Glomerular visceral epithelial cell (primary cell): ENCODE results near the gene CCDC24.

Source experiments
- DNase-seq: peaks from one replicate; pipeline ENCODE4 v3.0.0-alpha.2; 2016; ENCODE audit errors: extremely low spot score

The CCDC24 gene

DNA sequence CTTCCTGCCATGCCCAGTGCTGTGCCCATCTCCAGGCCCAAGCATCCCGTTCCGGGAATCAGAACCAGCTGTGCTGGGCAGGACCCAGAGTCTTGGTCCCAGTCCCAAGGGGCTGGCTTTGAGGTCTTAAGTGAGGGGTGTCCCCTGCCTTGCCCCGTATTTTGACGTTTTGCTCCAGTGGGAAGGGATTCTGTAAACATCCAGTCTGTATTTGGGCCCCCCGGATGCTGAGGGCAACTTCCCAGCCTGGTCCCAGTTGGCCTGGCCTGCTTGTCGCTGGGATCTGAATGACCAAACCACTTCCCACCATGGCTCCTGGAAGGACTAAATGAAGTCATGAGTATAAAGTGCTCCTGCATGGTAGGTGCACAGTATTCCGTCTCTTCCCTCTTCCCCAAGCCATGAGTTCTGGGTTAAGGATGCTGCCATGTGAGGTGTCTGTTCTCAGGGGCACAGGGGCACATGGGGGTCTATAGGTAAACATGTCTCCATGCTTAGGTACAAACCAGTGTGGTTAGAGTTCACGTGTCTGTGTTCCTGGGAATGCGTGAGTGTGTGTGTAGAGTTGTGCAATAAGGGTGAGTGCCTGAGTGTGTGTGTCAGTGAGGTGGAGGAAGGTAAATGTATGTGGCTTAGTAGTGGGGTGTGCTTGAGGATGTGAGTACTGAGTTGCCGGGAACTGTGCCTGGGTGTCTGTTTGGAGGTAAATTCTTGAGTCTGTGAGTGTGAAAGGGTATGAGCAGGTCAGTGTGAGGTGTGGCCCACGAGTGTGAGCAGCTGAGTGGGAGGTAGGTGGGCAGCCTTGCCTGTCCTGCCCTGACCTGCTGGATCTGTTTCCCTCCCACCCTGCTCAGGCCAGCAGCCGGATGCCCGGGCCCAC is 10.9 kb upstream of the CCDC24 start:
- DNase-seq: no peak

DNA sequence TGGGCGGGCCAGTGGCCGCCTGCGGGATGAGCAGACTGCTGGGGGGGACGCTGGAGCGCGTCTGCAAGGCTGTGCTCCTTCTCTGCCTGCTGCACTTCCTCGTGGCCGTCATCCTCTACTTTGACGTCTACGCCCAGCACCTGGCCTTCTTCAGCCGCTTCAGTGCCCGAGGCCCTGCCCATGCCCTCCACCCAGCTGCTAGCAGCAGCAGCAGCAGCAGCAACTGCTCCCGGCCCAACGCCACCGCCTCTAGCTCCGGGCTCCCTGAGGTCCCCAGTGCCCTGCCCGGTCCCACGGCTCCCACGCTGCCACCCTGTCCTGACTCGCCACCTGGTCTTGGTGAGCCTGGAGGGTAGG is 10.3 kb upstream of the CCDC24 start:
- no peak for DNase-seq

DNA sequence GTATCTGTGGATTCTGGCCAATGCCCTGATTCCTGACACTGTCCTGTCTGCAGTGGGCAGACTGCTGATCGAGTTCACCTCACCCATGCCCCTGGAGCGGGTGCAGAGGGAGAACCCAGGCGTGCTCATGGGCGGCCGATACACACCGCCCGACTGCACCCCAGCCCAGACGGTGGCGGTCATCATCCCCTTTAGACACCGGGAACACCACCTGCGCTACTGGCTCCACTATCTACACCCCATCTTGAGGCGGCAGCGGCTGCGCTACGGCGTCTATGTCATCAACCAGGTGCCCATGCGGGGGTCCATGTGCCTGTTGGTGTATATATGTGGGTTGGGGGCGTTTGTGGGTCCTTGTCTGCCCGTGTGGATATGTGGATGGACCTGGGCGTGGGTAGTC is 9.8 kb upstream of the CCDC24 start:
- no peak for DNase-seq

DNA sequence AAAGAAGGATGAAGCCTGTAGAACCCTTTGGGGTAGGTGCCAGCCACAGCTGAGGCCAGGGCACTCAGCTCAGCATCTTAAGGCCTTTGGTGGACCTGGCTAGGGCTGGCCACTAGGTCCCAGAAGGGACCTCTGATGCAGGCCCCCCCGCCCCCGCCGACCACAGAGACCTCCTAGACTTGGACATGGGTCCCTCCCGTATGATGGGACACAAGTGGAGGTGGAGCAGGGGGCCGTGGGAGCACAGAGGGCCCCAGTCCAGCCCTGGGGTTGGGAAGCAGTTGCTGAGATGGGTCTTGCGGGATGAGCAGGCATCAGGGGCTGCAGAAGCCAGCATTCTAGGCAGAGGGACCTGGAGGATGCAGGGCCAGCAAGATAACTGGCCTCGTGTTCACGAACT is 9.2 kb upstream of the CCDC24 start:
- no peak for DNase-seq

DNA sequence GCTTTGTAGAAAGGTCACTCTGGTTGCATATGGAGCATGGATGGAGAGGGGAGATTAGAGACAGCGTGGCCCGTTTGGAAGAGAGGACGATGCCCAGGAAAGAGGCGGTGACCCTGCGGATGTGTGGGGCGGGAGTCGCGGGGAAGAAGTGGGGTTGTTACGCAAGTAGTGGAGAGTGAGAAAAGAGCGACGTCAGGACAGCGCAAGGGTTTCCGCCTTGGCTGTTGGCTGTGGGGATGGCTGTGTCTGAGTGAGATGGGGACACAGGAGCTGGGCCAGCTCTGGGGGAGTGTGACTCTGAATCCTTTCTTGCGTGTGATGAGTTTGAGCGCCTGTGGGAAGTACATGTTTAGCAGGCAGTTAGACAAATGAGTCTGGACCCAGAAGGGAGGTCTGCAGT is 8.6 kb upstream of the CCDC24 start:
- no peak for DNase-seq

DNA sequence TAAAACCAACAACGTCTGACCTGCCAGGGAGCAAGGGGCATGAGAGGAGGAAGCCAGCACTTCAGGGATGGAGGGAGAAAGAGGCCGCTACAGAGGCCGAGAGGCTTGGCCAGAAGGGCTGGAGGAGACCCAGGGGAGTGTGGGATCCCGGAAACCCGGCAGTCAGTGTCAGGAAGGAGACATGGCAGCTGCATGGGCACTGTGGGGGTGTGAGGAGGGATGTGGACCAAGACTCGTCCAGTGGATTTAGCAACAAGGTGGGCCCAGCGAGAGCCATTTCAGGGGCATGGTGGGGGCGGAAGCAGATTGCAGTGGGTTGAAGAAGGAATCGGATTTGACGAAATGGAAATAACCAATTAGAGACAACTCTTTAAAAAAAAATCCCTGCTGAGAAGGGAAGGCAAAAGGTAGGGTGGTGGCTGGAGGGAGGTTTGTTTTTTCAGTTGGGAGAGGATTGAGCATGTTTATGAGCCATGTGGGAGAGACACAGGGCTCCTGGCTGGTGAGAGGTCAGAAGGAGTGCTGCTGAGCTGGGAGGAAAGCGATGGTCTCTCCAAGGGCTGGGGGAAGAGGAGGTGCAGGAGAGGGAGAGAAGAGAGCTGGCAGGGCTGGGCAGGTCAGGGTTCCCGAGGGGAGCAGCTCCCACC is 8.0 kb upstream of the CCDC24 start:
- no peak for DNase-seq

DNA sequence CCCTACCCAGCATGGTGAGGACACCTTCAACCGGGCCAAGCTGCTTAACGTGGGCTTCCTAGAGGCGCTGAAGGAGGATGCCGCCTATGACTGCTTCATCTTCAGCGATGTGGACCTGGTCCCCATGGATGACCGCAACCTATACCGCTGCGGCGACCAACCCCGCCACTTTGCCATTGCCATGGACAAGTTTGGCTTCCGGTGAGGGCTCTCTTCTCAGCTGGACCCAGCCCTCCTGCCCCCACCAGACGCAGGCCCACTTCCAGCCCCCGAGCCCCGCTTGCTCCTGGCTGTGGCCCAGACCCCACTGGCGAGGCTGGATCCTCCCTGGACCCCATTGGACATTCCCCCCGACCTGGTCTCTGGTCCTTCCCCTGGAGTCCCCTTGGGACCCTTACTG is 6.5 kb upstream of the CCDC24 start:
- DNase-seq: no peak

DNA sequence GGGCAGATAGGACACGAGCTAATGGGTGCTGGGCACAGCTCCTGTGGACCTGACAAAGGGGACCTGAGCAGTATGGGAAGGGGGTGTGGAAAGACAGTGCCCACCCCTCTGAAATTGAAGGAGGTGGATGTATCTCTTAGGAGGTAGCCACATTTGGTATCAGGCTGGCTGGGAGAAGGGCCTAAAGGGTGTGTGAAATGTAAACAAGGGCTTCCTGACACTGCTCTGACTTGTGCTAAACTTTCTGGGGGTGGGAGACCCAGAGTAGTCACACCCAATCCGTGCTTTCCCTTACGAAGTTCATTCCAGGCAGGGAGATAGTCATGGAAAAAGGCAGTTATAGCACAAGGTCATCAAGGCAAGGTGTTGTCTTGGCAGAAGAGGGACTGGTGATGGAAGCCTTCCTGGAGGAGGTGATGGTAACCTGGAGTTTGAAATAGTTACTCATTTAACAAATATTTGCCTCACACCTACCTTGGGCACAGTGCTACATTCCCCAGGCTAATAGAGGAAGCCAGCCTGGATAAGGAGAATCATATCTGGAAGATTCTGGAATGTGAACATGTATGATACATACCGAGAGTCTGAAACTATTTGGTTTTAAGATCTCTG is 5.3 kb upstream of the CCDC24 start:
- DNase-seq: no peak

DNA sequence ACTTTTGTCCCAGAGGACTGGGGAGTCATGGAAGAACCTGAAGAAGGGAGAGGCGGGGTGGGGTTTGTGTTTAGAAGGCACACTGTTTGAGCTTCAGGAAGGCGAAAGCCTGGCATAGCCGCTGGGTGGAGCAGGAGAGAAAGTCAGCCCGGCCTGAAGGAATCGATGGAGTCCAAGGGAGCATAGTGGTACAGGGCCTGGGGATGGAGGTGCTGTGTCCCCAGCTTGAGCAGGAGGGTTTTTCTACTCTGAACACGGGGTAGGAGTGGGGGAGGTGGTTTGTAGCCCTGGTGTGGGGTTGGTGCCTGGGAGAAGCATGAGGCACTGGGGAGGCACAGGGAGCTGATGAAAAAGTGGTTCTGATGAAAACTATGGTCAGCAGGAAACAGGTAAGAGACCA is 4.7 kb upstream of the CCDC24 start:
- no peak for DNase-seq

DNA sequence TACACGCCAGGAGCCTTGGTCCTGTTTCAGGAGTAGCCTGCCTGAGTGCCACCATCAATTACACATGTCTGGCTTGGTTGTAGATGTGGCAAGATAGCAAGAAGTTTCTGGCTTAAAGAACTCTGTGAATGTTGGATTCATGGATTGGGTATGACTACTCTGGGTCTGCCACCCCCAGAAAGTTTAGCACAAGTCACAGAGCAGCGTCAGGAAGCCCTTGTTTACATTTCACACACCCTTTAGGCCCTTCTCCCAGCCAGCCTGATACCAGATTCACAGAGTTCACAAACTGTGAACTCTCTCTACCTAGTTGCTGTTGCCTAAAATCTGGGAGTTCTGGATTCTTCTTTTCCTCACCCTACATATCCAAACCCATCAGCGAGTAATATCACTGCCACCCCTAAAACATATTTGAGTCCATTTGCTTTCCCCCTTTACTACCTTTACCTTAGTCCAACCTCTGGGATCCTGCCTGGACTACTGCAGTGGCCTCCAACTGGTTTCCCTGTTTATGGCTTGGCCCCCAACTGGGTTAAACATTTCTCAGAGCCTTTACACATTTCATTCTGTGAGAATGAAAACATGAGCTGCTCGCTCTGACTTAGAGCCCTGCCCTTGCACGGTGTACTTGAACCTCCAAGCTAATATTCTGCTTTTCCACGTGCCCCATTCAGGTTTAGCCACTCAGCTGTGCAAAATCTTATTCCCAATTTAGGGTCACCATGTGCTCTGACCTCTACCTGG is 4.1 kb upstream of the CCDC24 start:
- DNase-seq: no peak

DNA sequence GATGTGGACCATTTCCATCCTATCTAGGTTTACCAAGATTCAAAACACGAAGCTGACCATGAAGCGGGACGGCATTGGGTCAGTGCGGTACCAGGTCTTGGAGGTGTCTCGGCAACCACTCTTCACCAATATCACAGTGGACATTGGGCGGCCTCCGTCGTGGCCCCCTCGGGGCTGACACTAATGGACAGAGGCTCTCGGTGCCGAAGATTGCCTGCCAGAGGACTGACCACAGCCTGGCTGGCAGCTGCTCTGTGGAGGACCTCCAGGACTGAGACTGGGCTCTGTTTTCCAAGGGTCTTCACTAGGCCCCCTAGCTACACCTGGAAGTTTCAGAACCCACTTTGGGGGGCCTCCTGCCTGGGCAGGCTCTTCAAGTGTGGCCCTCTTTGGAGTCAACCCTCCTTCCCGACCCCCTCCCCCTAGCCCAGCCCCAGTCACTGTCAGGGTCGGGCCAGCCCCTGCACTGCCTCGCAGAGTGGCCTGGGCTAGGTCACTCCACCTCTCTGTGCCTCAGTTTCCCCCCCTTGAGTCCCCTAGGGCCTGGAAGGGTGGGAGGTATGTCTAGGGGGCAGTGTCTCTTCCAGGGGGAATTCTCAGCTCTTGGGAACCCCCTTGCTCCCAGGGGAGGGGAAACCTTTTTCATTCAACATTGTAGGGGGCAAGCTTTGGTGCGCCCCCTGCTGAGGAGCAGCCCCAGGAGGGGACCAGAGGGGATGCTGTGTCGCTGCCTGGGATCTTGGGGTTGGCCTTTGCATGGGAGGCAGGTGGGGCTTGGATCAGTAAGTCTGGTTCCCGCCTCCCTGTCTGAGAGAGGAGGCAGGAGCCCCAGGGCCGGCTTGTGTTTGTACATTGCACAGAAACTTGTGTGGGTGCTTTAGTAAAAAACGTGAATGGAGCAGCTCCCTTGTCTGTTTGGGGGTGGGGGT is 864 bp upstream of the CCDC24 start:
- DNase-seq: no peak

DNA sequence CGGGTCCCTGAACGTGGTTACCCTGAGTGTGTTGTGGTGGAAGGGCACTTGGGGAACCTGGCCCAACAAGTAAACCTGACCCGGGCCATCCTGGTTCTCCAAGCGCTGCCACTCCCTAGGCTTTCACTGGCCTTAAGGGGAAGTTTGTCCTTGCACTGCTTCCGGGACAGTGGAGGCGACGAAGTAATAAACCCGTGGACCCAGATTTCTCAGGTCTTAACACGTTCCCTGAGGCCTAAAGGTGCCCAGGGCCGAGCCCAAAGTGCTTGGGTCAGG is 261 bp upstream of the CCDC24 start:
- DNase-seq: no peak

DNA sequence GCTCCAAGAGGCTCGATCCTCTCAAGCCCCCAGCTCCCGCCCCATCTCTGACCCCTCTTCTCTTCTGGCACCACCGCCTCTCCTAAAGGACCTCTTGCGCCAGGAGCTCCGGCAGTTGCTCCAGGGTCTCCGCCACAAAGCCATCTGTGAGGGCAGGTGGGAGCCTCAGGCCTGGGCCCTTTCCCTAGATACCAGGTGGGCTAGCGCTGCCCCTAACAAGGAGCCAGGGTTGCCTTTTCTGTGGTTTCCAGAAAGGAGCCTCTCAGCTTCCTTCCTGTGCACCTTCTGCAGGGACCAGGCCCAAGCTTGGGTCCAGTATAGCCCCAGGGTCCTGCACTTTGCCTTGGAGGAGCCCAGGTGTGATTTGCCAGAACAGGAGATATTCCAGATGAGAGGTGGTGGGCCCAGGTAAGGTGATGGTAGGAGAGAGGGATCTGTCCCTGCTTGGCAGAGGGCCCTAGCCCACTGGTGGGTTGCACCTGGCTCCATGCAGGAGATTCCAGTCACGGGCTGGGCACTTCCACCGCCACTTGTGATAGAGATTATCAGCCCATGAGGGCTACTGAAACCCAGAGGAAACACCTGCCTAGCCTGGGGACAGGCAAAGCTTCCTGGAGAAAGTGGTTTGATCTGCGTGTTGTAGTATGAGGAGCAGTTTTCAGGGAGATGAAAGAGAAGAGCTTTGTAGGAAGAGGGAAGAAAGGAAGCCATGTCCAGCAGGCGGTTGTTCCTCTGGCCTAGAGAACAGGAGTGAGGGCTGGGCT is 1.0 kb downstream of the CCDC24 start:
- DNase-seq: no peak

DNA sequence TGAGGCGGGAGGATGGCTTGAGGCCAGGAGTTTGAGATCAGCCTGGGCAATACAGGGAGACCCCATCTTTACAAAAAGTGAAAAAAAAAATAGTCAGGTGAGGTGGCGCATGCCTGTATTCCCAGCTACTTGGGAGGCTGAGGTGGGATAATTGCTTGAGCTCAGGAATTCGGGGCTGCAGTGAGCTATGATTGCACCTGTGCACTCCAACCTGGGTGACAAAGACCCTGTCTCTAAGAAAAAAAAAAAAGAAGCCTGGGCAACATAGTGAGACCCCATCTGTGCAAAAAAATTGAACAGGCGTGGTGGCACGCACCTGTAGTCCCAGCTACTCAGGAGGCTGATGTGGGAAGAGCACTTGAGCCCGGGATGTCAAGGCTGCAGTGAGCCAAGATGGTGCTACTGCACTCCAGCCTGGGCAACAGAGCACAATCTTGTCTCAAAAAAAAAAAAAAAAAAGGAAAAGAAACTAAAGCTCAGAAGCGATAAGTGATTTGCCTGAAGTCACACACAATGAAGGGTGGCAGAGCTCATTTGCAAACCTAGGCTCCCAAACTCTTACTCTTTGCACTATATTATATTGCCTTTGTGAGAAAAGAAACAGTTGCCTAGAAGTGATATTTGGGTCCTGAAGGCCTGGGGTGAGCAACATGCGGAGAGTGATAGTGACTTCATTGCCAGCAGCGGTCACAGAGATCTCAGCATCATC is 2.0 kb downstream of the CCDC24 start:
- no peak for DNase-seq

DNA sequence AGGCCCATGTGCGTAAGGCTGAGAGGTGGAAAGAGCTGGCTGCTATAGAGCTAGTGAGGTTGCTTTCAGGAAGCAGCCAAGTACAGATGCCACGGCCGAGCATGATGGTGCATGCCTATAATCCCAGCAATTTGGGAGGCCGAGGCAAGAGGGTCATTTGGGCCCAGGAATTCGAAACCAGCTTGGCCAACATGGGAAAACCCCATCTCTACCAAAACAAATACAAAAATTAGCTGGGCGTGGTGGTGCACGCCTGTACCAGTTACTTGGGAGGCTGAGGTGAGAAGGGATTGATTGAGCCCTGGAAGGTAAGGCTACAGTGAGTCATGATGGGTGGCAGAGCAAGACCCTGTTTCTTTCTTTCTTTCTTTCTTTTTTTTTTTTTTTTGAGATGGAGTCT is 2.7 kb downstream of the CCDC24 start:
- DNase-seq: no peak

DNA sequence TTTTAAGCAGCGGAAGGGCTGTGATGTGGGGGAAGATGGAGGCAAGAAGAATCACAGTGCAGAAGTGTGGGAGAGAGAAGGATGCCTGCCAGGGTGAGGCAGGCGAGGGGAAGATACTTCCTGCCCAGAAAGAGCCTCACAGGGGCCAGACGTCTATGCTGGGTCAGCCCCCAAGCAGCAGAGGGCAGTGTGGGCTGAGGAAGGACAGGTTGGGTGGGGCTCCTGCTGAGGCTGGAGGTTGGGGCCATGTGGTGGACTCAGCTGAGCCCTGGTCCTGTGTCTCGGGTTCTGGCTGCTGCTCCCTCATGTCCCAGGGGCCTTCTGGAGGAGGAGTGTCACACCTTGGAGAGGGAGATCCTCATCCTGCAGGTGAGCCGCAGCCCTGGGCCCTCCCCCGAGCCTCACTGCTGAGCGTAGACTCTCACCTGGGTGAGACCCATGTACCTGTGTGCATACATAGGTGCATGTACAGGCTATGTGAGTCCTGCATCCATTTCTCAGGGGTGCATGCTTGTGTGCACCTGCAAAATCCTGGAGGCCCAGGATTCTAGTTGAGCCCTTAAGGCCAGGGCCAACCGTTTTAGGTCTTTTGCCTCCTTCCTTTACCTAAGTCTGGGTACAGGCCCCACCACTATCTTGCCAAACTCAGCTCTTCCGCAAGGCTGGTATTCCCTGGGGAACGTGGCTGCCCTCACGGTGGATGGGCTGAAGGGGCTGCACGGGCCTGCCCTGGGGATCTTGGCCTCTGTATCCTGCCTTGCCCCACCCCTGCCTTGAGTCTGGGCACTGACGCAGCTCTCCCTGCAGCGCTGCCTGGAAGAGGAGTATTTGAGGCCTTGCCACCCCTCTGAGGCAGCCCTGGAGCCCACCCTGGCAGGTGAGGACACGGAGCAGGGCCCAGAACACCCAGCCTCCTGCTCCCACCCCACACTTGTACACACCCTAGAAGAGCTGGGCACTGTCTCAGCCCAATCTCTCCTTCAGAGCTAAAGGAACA is 3.7 kb downstream of the CCDC24 start:
- DNase-seq: no peak

DNA sequence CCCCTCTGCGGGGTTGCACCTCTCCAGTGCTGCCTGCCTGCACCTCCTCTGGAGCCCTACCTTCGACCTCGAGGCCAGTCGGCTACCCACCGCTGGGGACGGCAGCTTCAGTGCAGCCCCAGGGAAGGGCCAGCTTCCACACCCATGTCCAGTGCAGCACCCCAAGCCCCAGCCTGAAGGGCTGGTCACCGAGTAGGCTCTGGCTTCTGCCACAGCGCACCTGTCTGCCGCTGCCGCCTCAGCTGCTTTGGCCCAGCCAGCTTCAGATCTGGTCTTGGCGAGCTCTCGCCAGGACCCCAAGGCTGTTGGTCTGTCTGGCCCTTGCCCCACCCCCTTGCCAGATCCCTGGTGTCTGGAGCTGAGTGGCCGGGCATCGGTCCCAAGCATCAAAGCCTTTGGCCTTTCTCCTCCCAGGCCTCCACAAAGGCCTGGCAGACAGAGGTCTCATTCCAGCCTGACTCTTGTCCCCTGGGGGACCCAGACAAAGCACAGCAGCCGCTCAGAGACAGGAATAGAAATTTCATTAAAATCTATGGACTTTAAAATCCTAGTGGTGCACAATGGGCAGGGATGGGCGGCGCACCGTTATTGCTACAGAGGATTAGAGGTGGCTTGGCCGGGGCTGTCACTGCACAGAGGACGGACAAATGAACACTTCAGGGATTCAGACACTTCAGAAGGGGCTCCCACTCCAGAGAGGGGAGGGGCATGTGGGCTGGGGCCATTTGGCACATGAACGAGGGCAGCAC is 4.8 kb downstream of the CCDC24 start:
- no peak for DNase-seq

DNA sequence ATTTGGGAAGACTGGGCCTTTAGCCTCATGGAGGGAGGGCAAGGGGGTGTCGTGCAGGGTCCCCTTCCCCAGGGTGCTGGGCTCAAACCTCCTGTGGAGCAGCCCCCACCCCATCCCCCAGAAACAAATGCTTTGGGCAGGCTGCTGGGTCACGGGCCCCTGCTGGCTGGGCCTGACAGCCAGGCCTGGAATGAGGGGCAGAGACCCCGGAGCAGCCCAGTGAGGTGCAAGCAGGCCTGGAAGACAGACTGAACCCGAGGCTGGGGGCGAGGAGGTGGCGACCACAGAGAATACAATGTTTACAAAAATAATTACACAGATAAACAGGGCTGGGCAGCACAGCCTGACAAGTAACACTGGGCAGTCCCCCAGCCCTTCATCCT is 5.3 kb downstream of the CCDC24 start:
- DNase-seq: no peak
